ENCODE data around the gene BAIAP2. TPM values are rescaled to one million over a fixed set of nuclear protein-coding genes. Genes with fewer than 3 reads are reported as not detected.

The BAIAP2 gene
- total and polyA plus RNA-seq, 10 donors: 2.8 to 33.2 (median 17.8) TPM

GRCh38 chr17:81043725-81044427, 8.9 kb downstream of the BAIAP2 start:
- H3K27ac ChIP-seq: peak overlapping the region in 7 of 8 donors; percentile 4 to 74 (median 65)
- H3K27me3 ChIP-seq (replicated peaks in 1 of 7): peaks cover 0 to 5% (median 0%) of the 10 kb centered on the region in 7 donors
- DNase-seq: peak; percentile 66
- TF ChIP-seq CTCF (IDR thresholded peaks at IDR 0.05 in 8 of 11, conservative IDR thresholded peaks at IDR 0.05 in 3 of 11): no peak
- peak in 2 of 3 donors; percentile 26 to 36 for TF ChIP-seq POLR2AphosphoS5 (IDR thresholded peaks at IDR 0.05)
- H3K4me3 ChIP-seq: no peak overlapping the region
- intact Hi-C loops (cut with DNase I; ENCODE audit: low total_unique reads): no loop called here
- H3K4me1 ChIP-seq: peaks cover 5 to 79% (median 46%) of the 10 kb centered on the region in 6 donors
- H3K36me3 ChIP-seq: no peaks in the 10 kb centered on the region
- no peaks in the 10 kb centered on the region for H3K9me3 ChIP-seq
- WGBS, 5 donors: 62 to 73% (median 66%) methylated on average over 26 to 38 of the region's 38 CpGs

- WGBS, 5 donors: 72 to 89% (median 79%) methylated on average over 14 of the region's 14 CpGs
- intact Hi-C loops (cut with DNase I; ENCODE audit: low total_unique reads): no loop called here
- H3K4me1 ChIP-seq: peaks cover 5 to 84% (median 51%) of the 10 kb centered on the region in 6 donors
- no peaks in the 10 kb centered on the region for H3K9me3 ChIP-seq
- no peak for DNase-seq
- TF ChIP-seq POLR2A (IDR thresholded peaks at IDR 0.05) (no peak), POLR2AphosphoS5 (IDR thresholded peaks at IDR 0.05) (no peak), CTCF (IDR thresholded peaks at IDR 0.05 in 8 of 11, conservative IDR thresholded peaks at IDR 0.05 in 3 of 11) (no peak)
- H3K27me3 ChIP-seq (replicated peaks in 1 of 7): peaks cover 0 to 7% (median 0%) of the 10 kb centered on the region in 7 donors
- no peaks in the 10 kb centered on the region for H3K36me3 ChIP-seq
- no peak overlapping the region for H3K4me3 ChIP-seq
- peak overlapping the region in 7 of 8 donors; percentile 4 to 74 (median 65) for H3K27ac ChIP-seq
These were observed 9.4 kb downstream of the BAIAP2 start for GRCh38 chr17:81044428-81044763.

GRCh38 chr17:81044764-81045589, 10.0 kb downstream of the BAIAP2 start:
- peak; percentile 87 for DNase-seq
- TF ChIP-seq CTCF (IDR thresholded peaks at IDR 0.05 in 8 of 11, conservative IDR thresholded peaks at IDR 0.05 in 3 of 11) (no peak), POLR2A (IDR thresholded peaks at IDR 0.05) (no peak), POLR2AphosphoS5 (IDR thresholded peaks at IDR 0.05) (peak; percentile 39 to 82 (median 69))
- Histone ChIP-seq H3K4me3 (no peak overlapping the region), H3K27me3 (replicated peaks in 1 of 7) (peaks cover 0 to 7% (median 0%) of the 10 kb centered on the region in 7 donors), H3K9me3 (no peaks in the 10 kb centered on the region), H3K4me1 (peaks cover 10 to 86% (median 55%) of the 10 kb centered on the region in 6 donors), H3K36me3 (no peaks in the 10 kb centered on the region), H3K27ac (peak overlapping the region in 5 of 8 donors; percentile 63 to 74 (median 65))
- intact Hi-C loops (cut with DNase I; ENCODE audit: low total_unique reads): no loop called here
- WGBS, 5 donors: 30 to 64% (median 52%) methylated on average over 13 to 28 of the region's 28 CpGs
